CD14-positive monocyte (primary cell): ENCODE data around the gene PTPRU. TPM values are rescaled to one million over a fixed set of nuclear protein-coding genes. Genes with fewer than 3 reads are reported as not detected.

ENCODE experiments used
- DNase-seq, 3 donors: peaks; one replicate each; pipeline ENCODE4 v3.0.0-alpha.2; 2011 to 2022
- H2AFZ ChIP-seq: 2 replicates; pipeline ENCODE4 v1.6.0; 2012; ENCODE audit warnings: mild to moderate bottlenecking, low read depth, low read length, inconsistent platforms; ENCODE audit not compliant: insufficient read depth, poor library complexity, severe bottlenecking
- H3K27ac ChIP-seq, 2 donors: 1 replicate in 1 of 2; 2 replicates in 1 of 2; pipeline ENCODE4 v1.5.1; 2012 to 2013; ENCODE audit warnings: low read length in 2 of 2, control low read depth in 1 of 2, inconsistent platforms in 1 of 2, low read depth in 1 of 2, mild to moderate bottlenecking in 1 of 2
- H3K27me3 ChIP-seq, 2 donors: one replicate each; pipeline versions ENCODE4 v1.6.0 to v1.6.1; 2011 to 2013; ENCODE audit warnings: low read length in 2 of 2; ENCODE audit not compliant: control insufficient read depth in 2 of 2, insufficient read depth in 2 of 2
- H3K36me3 ChIP-seq, 2 donors: replicated peaks in 1 of 2; 1 replicate in 1 of 2; 2 replicates in 1 of 2; pipeline versions ENCODE4 v1.5.1 to v1.6.1; 2012 to 2013; ENCODE audit warnings: low read length in 2 of 2, control low read depth in 1 of 2, inconsistent platforms in 1 of 2, mild to moderate bottlenecking in 1 of 2; ENCODE audit not compliant: insufficient read depth in 2 of 2, control insufficient read depth in 1 of 2
- H3K4me1 ChIP-seq, 2 donors: 1 replicate in 1 of 2; 2 replicates in 1 of 2; pipeline versions ENCODE4 v1.5.1 to v1.6.1; 2012 to 2013; ENCODE audit warnings: low read length in 2 of 2, control low read depth in 1 of 2, inconsistent platforms in 1 of 2, mild to moderate bottlenecking in 1 of 2, moderate library complexity in 1 of 2; ENCODE audit not compliant: insufficient read depth in 2 of 2, control insufficient read depth in 1 of 2
- H3K4me2 ChIP-seq: replicated peaks from 2 replicates; pipeline ENCODE3; 2012; ENCODE audit warnings: low read length, moderate library complexity, mild to moderate bottlenecking; ENCODE audit not compliant: poor library complexity, severe bottlenecking; ENCODE audit errors: extremely low read depth
- H3K4me3 ChIP-seq, 3 experiments: fragments of 200-600 bp in 1 of 3; sonication (generic) in 1 of 3; replicated peaks in 1 of 3; 1 replicate in 2 of 3; 2 replicates in 1 of 3; pipeline ENCODE4 v1.5.1; 2011 to 2013; ENCODE audit warnings: low read length in 3 of 3, mild to moderate bottlenecking in 3 of 3, control low read depth in 2 of 3, low read depth in 2 of 3, inconsistent platforms in 1 of 3, moderate library complexity in 1 of 3
- H3K79me2 ChIP-seq: 2 replicates; pipeline ENCODE4 v1.6.0; 2012; ENCODE audit warnings: mild to moderate bottlenecking, control low read depth, inconsistent platforms, low read length, moderate library complexity; ENCODE audit not compliant: insufficient read depth
- H3K9ac ChIP-seq: 2 replicates; pipeline ENCODE4 v1.6.0; 2017; ENCODE audit warnings: low read length, mild to moderate bottlenecking; ENCODE audit not compliant: insufficient read depth, poor library complexity, severe bottlenecking
- H3K9me3 ChIP-seq, 2 donors: replicated peaks in 1 of 2; 1 replicate in 1 of 2; 2 replicates in 1 of 2; pipeline versions ENCODE4 v1.5.1 to v1.6.1; 2012 to 2013; ENCODE audit warnings: low read length in 2 of 2, control low read depth in 1 of 2; ENCODE audit not compliant: control insufficient read depth in 1 of 2, insufficient read depth in 1 of 2
- H4K20me1 ChIP-seq: 2 replicates; pipeline ENCODE4 v1.6.0; 2012; ENCODE audit warnings: mild to moderate bottlenecking, low read length, control low read depth, moderate library complexity; ENCODE audit not compliant: insufficient read depth
- H3K27ac Mint-ChIP-seq, 7 donors: one replicate each; pipeline ENCODE4 v1.8.0; 2020; ENCODE audit warnings: mild to moderate bottlenecking in 7 of 7, mixed read lengths in 7 of 7, moderate library complexity in 6 of 7, inconsistent platforms in 2 of 7
- H3K27me3 Mint-ChIP-seq, 3 donors: one replicate each; pipeline ENCODE4 v1.8.0; 2021 to 2022; ENCODE audit warnings: low read depth in 3 of 3, mild to moderate bottlenecking in 3 of 3, mixed read lengths in 3 of 3, moderate library complexity in 3 of 3, inconsistent platforms in 1 of 3
- H3K36me3 Mint-ChIP-seq, 2 donors: one replicate each; pipeline ENCODE4 v1.8.0; 2020; ENCODE audit warnings: mixed read lengths in 2 of 2, inconsistent platforms in 1 of 2, mild to moderate bottlenecking in 1 of 2
- H3K4me1 Mint-ChIP-seq: one replicate; pipeline ENCODE4 v1.8.0; 2020; ENCODE audit warnings: mild to moderate bottlenecking, mixed read lengths
- H3K4me3 Mint-ChIP-seq, 2 donors: one replicate each; pipeline ENCODE4 v1.8.0; 2020; ENCODE audit warnings: mild to moderate bottlenecking in 2 of 2, mixed read lengths in 2 of 2, moderate library complexity in 1 of 2
- H3K9me3 Mint-ChIP-seq, 7 donors: one replicate each; pipeline ENCODE4 v1.8.0; 2020 to 2022; ENCODE audit warnings: mixed read lengths in 7 of 7, mild to moderate bottlenecking in 6 of 7, moderate library complexity in 6 of 7, inconsistent platforms in 2 of 7
- CTCF ChIP-seq: fragments of 200-600 bp; IDR thresholded peaks from one replicate; pipeline ENCODE4 v1.8.0; 2022; ENCODE audit warnings: antibody characterized with exemption, mild to moderate bottlenecking
- WGBS: methylation state at CpG from one replicate; pipeline ENCODE4 v1.1.5; 2013; ENCODE audit warnings: missing lambda C conversion rate; ENCODE audit not compliant: insufficient coverage; 5-methylcytosine and 5-hydroxymethylcytosine counted together
- intact Hi-C, 2 donors: fragments of 100-400 bp; cut with micrococcal nuclease; formaldehyde crosslinking; loops; one replicate each; pipeline versions ENCODE4 v1.15.0 to v1.15.1; 2023
- polyA minus RNA-seq: library from RNA; depleted of rRNA, polyadenylated mRNA; stranded (reverse); fragments of >200 nt; gene quantifications from 2 replicates; pipeline ENCODE4 v1.2.3, GENCODE V29; 2012
- polyA plus RNA-seq, 3 donors: library from polyadenylated mRNA; depleted of rRNA in 1 of 3; unstranded in 2 of 3; stranded (reverse) in 1 of 3; fragments of 300-500 nt in 2 of 3; fragments of >200 nt in 1 of 3; fragmentation: Illumina TruSeq in 2 of 3; gene quantifications; 1 replicate in 2 of 3; 2 replicates in 1 of 3; pipeline ENCODE4 v1.2.3, GENCODE V29; 2012 to 2021
- total RNA-seq, 12 experiments: library from RNA in 1 of 12; stranded (reverse) in 1 of 12; fragments of 120-200 nt in 1 of 12; gene quantifications; one replicate each; pipeline ENCODE4 v1.2.4 and lab custom pipeline; 2013 to 2026; ENCODE audit warnings: mixed read lengths in 6 of 12, inconsistent platforms in 1 of 12

PTPRU gene
- total RNA-seq (2013), result 0.46 TPM
- polyA plus RNA-seq, result 1 to 10 TPM in 1 of 3 donors, under 1 TPM in 1, not detected in 1; 0.42 to 1.4 TPM
- polyA minus RNA-seq, result 0.24 and 1.5 TPM in 2 replicates
- 0.35 to 6.4 (median 0.75) reads per million in 11 experiments for total RNA-seq (lab: John Stamatoyannopoulos, UW)

GRCh38 chr1:29235955-29236711, at the start of gene PTPRU:
PTPRU (plus strand) TSS chr1:29236522; CDS start chr1:29236645, 123 bp downstream.
- no peaks in the 10 kb centered on the region for H3K79me2 ChIP-seq
- H3K4me3 ChIP-seq, result peak within 1 kb of the TSS; percentile 26 to 77 (median 36)
- peak within 1 kb of the TSS; percentile 83 for H3K4me2 ChIP-seq
- Mint-ChIP-seq H3K27ac (peak within 1 kb of the TSS in 2 of 7 donors; percentile 13 to 68), H3K36me3 (peaks cover 6 to 14% of the 10 kb centered on the region in 2 donors), H3K27me3 (peaks cover 52 to 66% (median 57%) of the 10 kb centered on the region in 3 donors), H3K4me3 (peak within 1 kb of the TSS; percentile 80 to 97), H3K9me3 (peaks cover 0 to 19% (median 7%) of the 10 kb centered on the region in 7 donors), H3K4me1 (peaks cover 28% of the 10 kb centered on the region)
- H3K9me3 ChIP-seq, result peaks cover 0 to 15% of the 10 kb centered on the region in 2 donors
- 6% methylated on average over 82 of the region's 82 CpGs for WGBS
- peaks cover 26 to 61% of the 10 kb centered on the region in 2 donors for H3K27me3 ChIP-seq
- H3K36me3 ChIP-seq, result no peaks in the 10 kb centered on the region
- peak within 1 kb of the TSS; percentile 49 for H3K9ac ChIP-seq
- H2AFZ ChIP-seq, result peak within 1 kb of the TSS; percentile 86
- peak; percentile 86 for TF ChIP-seq CTCF
- DNase-seq, result peak; percentile 65 to 79 (median 73)
- H3K27ac ChIP-seq, result no peak within 1 kb of the TSS
- H3K4me1 ChIP-seq, result peaks cover 24 to 30% of the 10 kb centered on the region in 2 donors
- intact Hi-C loops, result loop anchor here (5.0 kb wide), 3 partner anchors 616 to 1471 kb away; no protein-coding TSS in a partner anchor
- H4K20me1 ChIP-seq, result peaks cover 4% of the 10 kb centered on the region

GRCh38 chr1:29186707-29187106, 49.6 kb upstream of the PTPRU start:
- H3K79me2 ChIP-seq, result no peaks in the 10 kb centered on the region

More at GRCh38 chr1:29186707-29187106, 49.6 kb upstream of the PTPRU start:
- intact Hi-C loops, result loop anchor here in 1 of 2 donors (10.0 kb wide), 1 partner anchor 542 kb away; the partner anchor contains the start of genes RNU11 and TAF12
- peak overlapping the region in 1 of 7 donors; percentile 22 for H3K27ac Mint-ChIP-seq
- no peak overlapping the region for H3K27ac ChIP-seq
- peaks cover 13% of the 10 kb centered on the region for H3K4me1 Mint-ChIP-seq
- H4K20me1 ChIP-seq, result no peaks in the 10 kb centered on the region
- no peaks in the 10 kb centered on the region for H3K36me3 ChIP-seq
- peaks cover 0 to 4% (median 3%) of the 10 kb centered on the region in 3 donors for H3K27me3 Mint-ChIP-seq
- peaks cover 4 to 12% of the 10 kb centered on the region in 2 donors for H3K4me1 ChIP-seq
- H3K9me3 ChIP-seq, result no peaks in the 10 kb centered on the region
- H2AFZ ChIP-seq, result no peak overlapping the region
- DNase-seq, result no peak
- no peaks in the 10 kb centered on the region for H3K36me3 Mint-ChIP-seq
- no peak overlapping the region for H3K9ac ChIP-seq
- no peak overlapping the region for H3K4me2 ChIP-seq
- H3K27me3 ChIP-seq, result no peaks in the 10 kb centered on the region
- 100% methylated on average over 1 of the region's 1 CpG for WGBS
- H3K4me3 Mint-ChIP-seq, result no peak overlapping the region
- peaks cover 0 to 5% (median 0%) of the 10 kb centered on the region in 7 donors for H3K9me3 Mint-ChIP-seq
- no peak overlapping the region for H3K4me3 ChIP-seq
- no peak for TF ChIP-seq CTCF
